ENCODE measurements around the gene WWOX.

WWOX gene

GRCh38 chr16:78446486-78446885 lies 347.0 kb downstream of the WWOX start:
- no peak for DNase-seq

GRCh38 chr16:78446992-78447563 lies 347.6 kb downstream of the WWOX start:
- DNase-seq = no peak

- DNase-seq = no peak
These were observed 349.3 kb downstream of the WWOX start for GRCh38 chr16:78448658-78449271.

DNA sequence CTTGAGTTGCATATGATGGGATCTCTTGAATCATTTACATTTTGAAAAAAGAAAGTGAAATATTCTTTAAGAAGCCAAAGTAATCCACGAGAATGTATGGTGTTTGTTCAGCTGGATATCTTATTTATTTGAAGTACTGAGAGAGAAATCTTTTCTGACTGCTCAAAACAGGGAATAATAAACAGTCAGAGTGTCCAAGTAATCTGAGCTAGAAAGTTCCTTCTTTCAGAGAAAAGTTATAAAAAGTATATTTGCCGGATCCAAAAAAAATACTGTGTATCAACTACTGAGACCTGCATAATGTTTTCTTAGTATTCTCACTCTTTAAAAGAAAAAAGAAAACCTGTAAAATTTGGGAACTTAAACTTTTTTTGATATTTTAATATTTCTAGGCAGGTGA lies 350.8 kb downstream of the WWOX start:
- no peak for DNase-seq

DNA sequence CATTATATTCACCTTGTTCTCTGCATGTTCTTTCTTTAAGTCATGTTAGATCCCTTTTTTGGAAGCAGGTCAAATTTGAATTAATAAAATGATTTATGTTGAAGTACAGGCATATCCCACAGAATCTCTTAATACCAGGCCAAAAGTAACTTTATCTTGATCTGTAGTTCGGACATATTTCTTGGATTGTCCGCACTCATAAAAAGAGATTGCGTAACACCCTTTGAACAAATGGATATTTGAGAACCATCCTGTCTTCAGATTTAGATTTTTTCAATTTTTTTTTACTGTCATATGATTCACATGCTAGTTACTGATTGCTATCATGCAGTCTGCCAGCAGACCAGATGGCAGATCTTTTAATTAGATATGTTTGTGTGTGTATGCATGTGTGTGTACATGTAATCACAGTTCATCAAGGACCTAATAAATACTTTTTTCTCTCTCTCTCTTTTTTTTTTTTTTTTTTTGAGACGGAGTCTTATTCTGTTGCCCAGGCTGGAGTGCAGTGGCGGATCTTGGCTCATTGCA lies 352.6 kb downstream of the WWOX start:
- no peak for DNase-seq

- no peak for DNase-seq
These were observed 356.4 kb downstream of the WWOX start for GRCh38 chr16:78455861-78456260.

DNA sequence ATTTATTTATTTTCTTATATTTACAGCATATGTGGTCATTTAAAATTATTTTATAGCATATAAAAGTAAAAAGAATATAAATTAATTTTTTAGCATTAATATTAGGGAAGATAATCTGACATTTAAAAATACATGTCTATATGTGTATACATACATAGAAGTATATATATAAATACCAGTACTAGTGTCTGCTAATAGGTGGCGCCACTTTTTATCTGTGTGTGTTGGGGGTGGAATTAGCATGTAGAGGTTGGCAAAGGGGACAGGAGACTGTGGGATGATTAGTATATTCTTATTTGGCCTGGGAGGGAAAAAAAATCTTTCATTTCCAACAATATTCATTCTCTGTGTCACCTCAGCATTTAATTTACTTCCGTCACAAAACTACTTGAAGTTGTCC lies 359.1 kb downstream of the WWOX start:
- DNase-seq = no peak

GRCh38 chr16:78460428-78460827 lies 361.0 kb downstream of the WWOX start:
- no peak for DNase-seq

GRCh38 chr16:78461087-78461486 lies 361.6 kb downstream of the WWOX start:
- DNase-seq = no peak

- DNase-seq = no peak
These were observed 362.2 kb downstream of the WWOX start for GRCh38 chr16:78461496-78462287.

DNA sequence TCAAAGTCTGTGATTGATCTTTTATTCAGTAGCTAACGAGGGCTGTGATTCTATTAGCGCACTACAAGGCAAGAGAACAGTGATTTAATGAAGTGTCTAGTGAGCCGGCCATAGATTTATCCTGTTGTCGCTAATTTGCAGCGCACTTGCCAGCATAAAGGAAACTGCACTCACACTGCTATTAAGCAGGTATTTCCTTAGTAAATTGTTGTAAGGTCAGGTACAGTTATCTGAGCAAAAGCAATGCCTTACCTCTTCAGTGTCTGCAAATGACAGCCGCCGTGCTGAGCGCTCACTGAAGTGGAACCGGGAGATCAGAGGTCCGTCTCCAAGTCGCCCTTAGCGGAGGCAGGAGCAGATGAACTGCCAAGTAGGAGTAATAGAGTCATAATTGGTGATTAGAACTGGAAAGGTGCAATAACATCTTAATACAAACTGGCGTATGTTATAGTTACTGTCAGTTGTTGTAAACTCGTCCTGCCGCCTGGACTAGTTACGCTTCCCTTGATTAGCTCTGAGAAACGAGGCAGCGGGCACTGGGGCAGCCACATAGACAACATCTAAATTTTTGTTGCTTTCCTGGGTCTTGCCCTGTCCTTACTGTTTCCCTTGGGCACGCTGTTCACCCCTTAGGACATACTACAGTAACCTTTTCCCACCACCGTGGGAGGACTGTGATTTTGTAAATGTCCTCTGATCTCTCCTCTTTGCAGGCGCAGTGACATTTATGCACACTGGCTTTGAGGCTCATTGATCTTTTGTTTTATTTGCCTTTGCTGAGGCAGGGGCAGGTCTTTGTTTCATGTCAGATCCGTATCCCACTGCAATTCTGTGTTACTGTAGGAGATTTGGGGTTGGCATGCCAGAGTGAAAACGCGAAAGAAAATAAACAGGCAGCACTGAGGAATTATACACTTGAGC lies 363.1 kb downstream of the WWOX start:
- DNase-seq = no peak

DNA sequence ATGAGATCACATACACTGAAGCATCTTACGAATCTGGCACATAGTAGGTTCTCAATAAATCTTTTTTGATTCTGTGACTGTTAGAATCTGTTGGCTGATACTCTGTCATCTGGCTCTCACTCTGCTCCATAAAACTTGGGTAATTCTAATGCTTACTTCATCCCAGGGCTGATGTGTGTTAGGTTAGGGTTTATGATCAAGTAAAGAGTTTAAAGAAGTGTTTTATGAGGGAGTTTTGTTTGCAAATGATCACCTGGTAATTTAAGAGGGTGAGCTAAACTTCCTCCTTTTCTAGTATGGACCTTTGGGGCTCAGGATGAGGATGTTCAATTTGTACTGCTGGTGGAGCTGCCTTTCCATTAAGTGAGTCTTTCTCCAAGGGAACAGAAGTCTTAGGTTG lies 364.1 kb downstream of the WWOX start:
- DNase-seq = no peak

GRCh38 chr16:78464833-78465232 lies 365.4 kb downstream of the WWOX start:
- DNase-seq = no peak

- no peak for DNase-seq
These were observed 366.3 kb downstream of the WWOX start for GRCh38 chr16:78465730-78466129.

DNA sequence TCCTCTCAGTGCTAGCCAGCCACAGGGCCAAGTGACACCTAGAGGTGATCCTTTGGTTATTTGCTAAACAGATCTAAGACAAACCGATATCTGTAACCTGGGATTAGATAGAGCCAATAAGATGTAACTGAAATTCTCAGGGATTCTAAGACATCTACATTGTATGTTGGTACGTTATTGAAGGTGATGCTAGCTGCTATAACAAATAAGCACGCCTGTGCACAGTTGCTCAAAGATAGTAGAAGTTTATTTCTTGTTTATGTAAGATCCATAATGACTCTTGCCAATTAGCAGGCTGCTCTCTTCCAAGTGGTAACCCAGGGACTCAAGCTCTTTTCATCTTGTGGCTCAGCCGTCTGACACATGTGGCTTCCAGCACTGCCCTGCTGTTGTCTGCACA lies 370.3 kb downstream of the WWOX start:
- no peak for DNase-seq

DNA sequence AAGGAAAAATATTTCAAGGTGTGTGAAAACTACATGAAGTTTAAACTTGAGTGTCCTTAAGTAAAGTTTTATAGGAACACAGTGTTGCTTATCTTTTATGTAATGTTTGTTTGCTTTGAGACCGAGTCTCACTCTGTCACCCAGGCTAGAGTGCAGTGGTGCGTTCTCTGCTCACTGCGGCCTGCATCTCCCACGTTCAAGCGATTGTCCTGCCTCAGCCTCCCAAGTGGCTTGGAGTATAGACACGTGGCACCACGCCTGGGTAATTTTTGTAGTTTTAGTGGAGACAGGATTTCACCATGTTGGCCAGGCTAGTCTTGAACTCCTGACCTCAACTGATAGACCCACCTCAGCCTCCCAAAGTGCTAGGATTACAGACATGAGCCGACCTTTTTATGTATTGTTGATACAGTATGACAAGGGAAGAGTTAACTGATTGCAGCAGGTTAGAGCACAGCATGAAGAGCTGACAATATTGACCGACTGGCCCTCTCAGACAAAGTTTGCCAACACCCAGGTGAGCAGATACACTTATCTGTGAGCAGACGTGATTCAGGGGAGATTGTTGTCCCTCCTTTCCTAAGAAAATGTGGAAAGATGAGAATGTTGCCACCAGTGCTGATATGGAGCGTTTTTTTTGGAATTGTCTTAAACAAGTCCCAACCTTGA lies 373.7 kb downstream of the WWOX start:
- no peak for DNase-seq

DNA sequence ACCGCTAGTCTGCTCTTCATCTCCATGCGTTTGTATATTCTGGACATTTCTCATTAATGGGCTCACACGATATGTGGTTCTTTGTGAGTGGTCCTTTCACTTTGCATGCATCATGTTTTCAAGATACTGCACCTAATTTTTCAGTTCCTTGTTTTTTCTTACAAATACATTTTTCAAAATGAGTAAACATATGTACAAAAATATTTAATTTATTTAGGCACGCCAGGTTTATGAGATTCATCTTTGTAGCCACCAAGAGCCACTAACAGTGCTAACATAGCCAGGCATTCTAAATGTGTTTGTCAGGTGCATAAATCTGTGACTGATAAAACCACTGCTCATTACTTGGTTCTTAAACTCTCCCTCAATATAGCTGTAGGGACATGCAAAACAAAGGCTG lies 375.3 kb downstream of the WWOX start:
- no peak for DNase-seq

DNA sequence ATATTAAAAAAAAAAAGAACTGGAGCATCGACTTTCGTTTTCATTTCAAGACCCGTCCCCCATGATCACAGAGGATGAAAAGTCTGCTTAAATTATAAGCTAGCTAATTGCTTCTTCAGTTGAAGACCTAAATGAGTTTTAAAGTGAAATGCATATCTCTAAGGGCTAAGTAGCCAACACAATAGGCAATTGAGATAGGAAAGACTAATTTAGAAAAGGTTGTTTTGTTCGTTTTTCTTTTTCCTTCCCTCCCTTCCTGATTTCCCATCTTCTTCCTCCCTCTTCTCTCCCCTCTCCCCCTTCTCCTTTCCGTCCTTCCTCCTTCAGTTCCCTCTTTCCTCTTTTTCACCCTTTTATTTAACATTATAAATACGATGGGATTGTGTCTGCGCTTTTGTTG lies 377.2 kb downstream of the WWOX start:
- DNase-seq = no peak

DNA sequence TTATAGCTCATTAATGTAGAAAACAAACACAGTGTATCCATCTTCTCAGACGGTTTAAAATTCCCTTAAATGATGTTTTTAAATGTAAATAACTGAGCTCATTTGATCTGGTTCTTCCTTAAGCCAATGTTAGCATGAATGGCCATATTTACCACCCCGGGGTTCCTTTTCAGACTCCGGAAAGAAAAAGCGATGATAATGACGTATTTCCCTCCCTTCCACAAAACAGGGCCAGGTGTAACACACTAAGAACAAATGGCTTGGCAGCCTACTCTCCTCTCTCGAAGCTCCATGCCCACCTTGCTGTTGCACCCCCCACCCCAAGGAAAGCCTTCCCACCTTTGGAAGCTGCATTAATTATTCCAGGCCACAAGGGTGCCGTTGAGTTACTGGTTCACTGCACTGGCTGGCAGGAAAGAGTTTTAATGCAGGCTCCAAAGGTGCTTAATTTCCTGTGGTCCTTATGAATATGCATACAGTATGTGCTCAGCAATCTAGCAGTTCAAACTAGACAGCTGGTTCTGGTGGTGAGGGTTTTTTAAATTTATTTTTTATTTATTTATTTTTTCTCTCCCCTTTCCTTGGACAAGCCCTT lies 378.9 kb downstream of the WWOX start:
- DNase-seq = no peak

- no peak for DNase-seq
These were observed 380.3 kb downstream of the WWOX start for GRCh38 chr16:78479723-78480122.

- no peak for DNase-seq
These were observed 381.1 kb downstream of the WWOX start for GRCh38 chr16:78480588-78480987.
